SK-N-SH (cell line): ENCODE data around the gene DAB1. TPM values are rescaled to one million over a fixed set of nuclear protein-coding genes. Genes with fewer than 3 reads are reported as not detected.

Experiments
- CTCF ChIA-PET: fragments of 300-600, 350-600 bp; formaldehyde crosslinking; extraction: SDS; loops from one replicate; lab custom pipeline; 2021; lab: Yijun Ruan, JAX
- POLR2A ChIA-PET: fragments of 350-600 bp; sonication (Branson Sonifier 250); formaldehyde crosslinking; extraction: SDS; loops from one replicate; lab custom pipeline; 2020; ENCODE audit warnings: antibody characterized with exemption, inconsistent platforms; lab: Yijun Ruan, JAX
- DNase-seq: peaks from one replicate; pipeline ENCODE4 v3.0.0; 2012
- H2AFZ ChIP-seq: fragments of 200-600 bp; sonication (generic); 2 replicates; pipeline ENCODE4 v1.8.1; 2016; ENCODE audit warnings: antibody characterized with exemption, mild to moderate bottlenecking, low read depth
- H3F3A ChIP-seq: fragments of 200-600 bp; sonication (generic); replicated peaks from 2 replicates; pipeline ENCODE3; 2016; ENCODE audit warnings: antibody characterized with exemption, mild to moderate bottlenecking; ENCODE audit not compliant: insufficient read depth
- H3K27ac ChIP-seq, 2 experiments: fragments of 200-500 bp in 1 of 2; fragments of 200-600 bp in 1 of 2; sonication (Bioruptor generic) in 1 of 2; sonication (generic), shearing (Covaris generic) in 1 of 2; 2 replicates each; pipeline versions ENCODE4 v1.5.1 to v1.6.1; 2014 to 2016; ENCODE audit warnings: low read depth in 2 of 2, inconsistent platforms in 1 of 2, low read length in 1 of 2, mild to moderate bottlenecking in 1 of 2, mixed read lengths in 1 of 2
- H3K27me3 ChIP-seq: fragments of 200-600 bp; sonication (generic), shearing (Covaris generic); 2 replicates; pipeline ENCODE4 v1.6.1; 2016; ENCODE audit warnings: mixed run types; ENCODE audit not compliant: insufficient read depth
- H3K36me3 ChIP-seq, 2 experiments: fragments of 200-500 bp in 1 of 2; fragments of 200-600 bp in 1 of 2; sonication (Bioruptor generic) in 1 of 2; sonication (generic) in 1 of 2; replicated peaks in 1 of 2; 2 replicates each; pipeline versions ENCODE3 to v1.5.1; 2014 to 2016; ENCODE audit warnings: low read length in 1 of 2, mild to moderate bottlenecking in 1 of 2; ENCODE audit not compliant: insufficient read depth in 2 of 2, control insufficient read depth in 1 of 2
- H3K4me1 ChIP-seq, 2 experiments: fragments of 200-500 bp in 1 of 2; fragments of 200-600 bp in 1 of 2; sonication (Bioruptor generic) in 1 of 2; sonication (generic), shearing (Covaris generic) in 1 of 2; 2 replicates each; pipeline versions ENCODE4 v1.5.1 to v1.6.1; 2014 to 2016; ENCODE audit warnings: low read depth in 1 of 2, low read length in 1 of 2, mixed run types in 1 of 2; ENCODE audit not compliant: insufficient read depth in 2 of 2, control insufficient read depth in 1 of 2
- H3K4me2 ChIP-seq: fragments of 200-600 bp; sonication (generic), shearing (Covaris generic); 2 replicates; pipeline ENCODE4 v1.6.1; 2017; ENCODE audit warnings: mixed run types
- H3K4me3 ChIP-seq, 2 experiments: fragments of 200-500 bp in 1 of 2; fragments of 200-600 bp in 1 of 2; sonication (Bioruptor generic) in 1 of 2; sonication (generic), shearing (Covaris generic) in 1 of 2; 2 replicates each; pipeline versions ENCODE4 v1.5.1 to v1.8.1; 2014 to 2016; ENCODE audit warnings: low read depth in 2 of 2, inconsistent platforms in 1 of 2, low read length in 1 of 2, mild to moderate bottlenecking in 1 of 2, mixed read lengths in 1 of 2, moderate library complexity in 1 of 2
- H3K79me2 ChIP-seq: fragments of 200-600 bp; sonication (generic); 2 replicates; pipeline ENCODE4 v1.8.1; 2017; ENCODE audit warnings: mild to moderate bottlenecking; ENCODE audit not compliant: insufficient read depth
- H3K9ac ChIP-seq: fragments of 200-600 bp; sonication (generic); 2 replicates; pipeline ENCODE4 v1.6.1; 2017; ENCODE audit warnings: mixed run types
- H3K9me2 ChIP-seq: fragments of 200-600 bp; sonication (generic); 2 replicates; pipeline ENCODE4 v1.6.1; 2017; ENCODE audit warnings: mixed run types
- H3K9me3 ChIP-seq: fragments of 200-600 bp; sonication (generic); 2 replicates; pipeline ENCODE4 v1.6.1; 2017; ENCODE audit warnings: mixed run types, mild to moderate bottlenecking, moderate library complexity
- H4K20me1 ChIP-seq: fragments of 200-600 bp; sonication (generic); 2 replicates; pipeline ENCODE4 v1.6.1; 2017; ENCODE audit warnings: mild to moderate bottlenecking, mixed run types; ENCODE audit not compliant: insufficient read depth
- CTCF ChIP-seq: fragments of 200-600 bp; sonication (generic); IDR thresholded peaks from 2 replicates; pipeline ENCODE4 v1.6.1; 2017; ENCODE audit warnings: antibody characterized with exemption, mild to moderate bottlenecking, moderate library complexity
- EP300 ChIP-seq, 2 experiments: IDR thresholded peaks; 2 replicates each; pipeline versions ENCODE4 v1.4.0 to v1.6.1; 2012; ENCODE audit warnings: borderline replicate concordance in 1 of 2, low read depth in 1 of 2, low read length in 1 of 2
- FOSL2 ChIP-seq: IDR thresholded peaks from 2 replicates; pipeline ENCODE4 v1.4.0; 2012; ENCODE audit warnings: low read depth, mild to moderate bottlenecking, moderate library complexity, borderline replicate concordance
- FOXM1 ChIP-seq: IDR thresholded peaks from 2 replicates; pipeline ENCODE4 v1.4.0; 2012; ENCODE audit warnings: low read depth, mild to moderate bottlenecking
- MAX ChIP-seq: IDR thresholded peaks from 2 replicates; pipeline ENCODE4 v1.4.0; 2012; ENCODE audit warnings: low read depth
- MXI1 ChIP-seq: IDR thresholded peaks from 2 replicates; pipeline ENCODE4 v1.6.1; 2012; ENCODE audit warnings: mild to moderate bottlenecking, low read depth, low read length, improper control_type of control experiment
- RAD21 ChIP-seq: IDR thresholded peaks from 2 replicates; pipeline ENCODE4 v1.6.1; 2012; ENCODE audit warnings: mild to moderate bottlenecking, low read length
- RCOR1 ChIP-seq: fragments of 150-350 bp; IDR thresholded peaks from 2 replicates; pipeline ENCODE4 v1.6.1; 2017; ENCODE audit warnings: antibody characterized with exemption, low read length
- RXRA ChIP-seq: IDR thresholded peaks from 2 replicates; pipeline ENCODE4 v1.4.0; 2012; ENCODE audit warnings: low read depth, mild to moderate bottlenecking, borderline replicate concordance
- SMC3 ChIP-seq: IDR thresholded peaks from 2 replicates; pipeline ENCODE4 v1.6.1; 2012; ENCODE audit warnings: low read depth, low read length, improper control_type of control experiment
- TCF12 ChIP-seq: IDR thresholded peaks from 2 replicates; pipeline ENCODE4 v1.4.0; 2012
- USF2 ChIP-seq: fragments of 150-350 bp; IDR thresholded peaks from 2 replicates; pipeline ENCODE4 v1.6.1; 2017; ENCODE audit warnings: antibody characterized with exemption, low read length, low read depth, borderline replicate concordance
- WGBS: methylation state at CpG from one replicate; pipeline ENCODE4 v1.1.6; 2017; ENCODE audit warnings: low lambda C conversion rate; 5-methylcytosine and 5-hydroxymethylcytosine counted together
- polyA plus RNA-seq, 3 experiments: library from polyadenylated mRNA; depleted of rRNA; stranded (reverse); fragments of >200 nt; gene quantifications; 2 replicates each; pipeline ENCODE4 v1.2.3, GENCODE V29; 2012

The DAB1 gene
- polyA plus RNA-seq, 1 of the 3 experiments (the other 2 are of a cell fraction), result 2.9 TPM

GRCh38 chr1:57424231-57425027, 569 bp upstream of the DAB1 start:
- Histone ChIP-seq H3K9ac (no peak overlapping the region), H3K9me3 (no peaks in the 10 kb centered on the region), H3F3A (no peaks in the 10 kb centered on the region), H2AFZ (peak overlapping the region; percentile 72; the same call in 1 of the 2 replicates), H3K79me2 (no peaks in the 10 kb centered on the region), H3K4me1 (peaks cover 0 to 21% of the 10 kb centered on the region in 2 experiments; a peak in 1 of 4 replicates), H3K4me2 (peak overlapping the region; percentile 79), H3K36me3 (no peaks in the 10 kb centered on the region), H3K27ac (no peak overlapping the region), H3K4me3 (peak overlapping the region; percentile 65 to 70), H4K20me1 (no peaks in the 10 kb centered on the region), H3K27me3 (peaks cover 5% of the 10 kb centered on the region; the same call in 1 of the 2 replicates), H3K9me2 (no peaks in the 10 kb centered on the region)
- ChIA-PET POLR2A (no interaction called here), CTCF (interaction anchor here (0.7 to 1.6 kb wide), 14 partner anchors 9 to 740 kb away, joined by 3 to 5 read pairs (median 3); no protein-coding TSS in a partner anchor)
- 28% methylated on average over 26 of the region's 63 CpGs for WGBS
- TF ChIP-seq MXI1, result peak; percentile 58
- 0 out of 2 replicates have a peak, but pooled peaks have one; percentile 39 for TF ChIP-seq FOXM1
- TF ChIP-seq SMC3, result peak; percentile 72
- peak; percentile 68 for TF ChIP-seq RAD21
- no peak for TF ChIP-seq FOSL2
- TF ChIP-seq CTCF, result peak; percentile 71
- TF ChIP-seq TCF12, result 0 out of 2 replicates have a peak, but pooled peaks have one; percentile 6
- TF ChIP-seq EP300 (IDR thresholded peaks at IDR 0.05; ENCODE audit: borderline replicate concordance in 1 of 2, low read depth in 1 of 2, low read length in 1 of 2), result no peak
- TF ChIP-seq MAX, result peak; percentile 86
- peak; percentile 75 for DNase-seq

- peak overlapping the region; percentile 70 to 75 for H3K4me3 ChIP-seq
- H3K4me1 ChIP-seq, result peaks cover 0 to 21% of the 10 kb centered on the region in 2 experiments; a peak in 1 of 4 replicates
- H3K27me3 ChIP-seq, result peaks cover 5% of the 10 kb centered on the region; the same call in 1 of the 2 replicates
- H3K79me2 ChIP-seq, result no peaks in the 10 kb centered on the region
- no peaks in the 10 kb centered on the region for H3K36me3 ChIP-seq
- CTCF ChIA-PET, result interaction anchor here (0.6 to 2.3 kb wide), 4 partner anchors 553 to 735 kb away, joined by 3 to 6 read pairs (median 3); no protein-coding TSS in a partner anchor
- H2AFZ ChIP-seq, result peak overlapping the region; percentile 91; the same call in 1 of the 2 replicates
- peak overlapping the region; percentile 89 for H3K4me2 ChIP-seq
- DNase-seq, result peak; percentile 51
- 3% methylated on average over 36 of the region's 36 CpGs for WGBS
- peak overlapping the region; percentile 21; the same call in 1 of the 2 replicates for H3K9ac ChIP-seq
- no peaks in the 10 kb centered on the region for H3K9me3 ChIP-seq
- POLR2A ChIA-PET, result no interaction called here
- no peaks in the 10 kb centered on the region for H3K9me2 ChIP-seq
- no peaks in the 10 kb centered on the region for H4K20me1 ChIP-seq
- no peak for TF ChIP-seq RXRA
- TF ChIP-seq MXI1, result no peak
- TF ChIP-seq USF2, result no peak
- TF ChIP-seq RCOR1, result no peak
- no peaks in the 10 kb centered on the region for H3F3A ChIP-seq
- H3K27ac ChIP-seq, result no peak overlapping the region
Measured at GRCh38 chr1:57423135-57423655, 665 bp downstream of the DAB1 start.
